Transverse colon (tissue), 4 donors: ENCODE measurements around the gene ABCB11. TPM values are rescaled to one million over a fixed set of nuclear protein-coding genes. Genes with fewer than 3 reads are reported as not detected.

ENCODE experiments used
- DNase-seq: peaks from one replicate; pipeline ENCODE4 v3.0.0-alpha.2; 2019
- H3K27ac ChIP-seq, 4 donors: fragments of 200-600 bp; sonication (generic); 2 replicates each; pipeline ENCODE4 v1.5.1; 2016 to 2018; ENCODE audit warnings: inconsistent platforms in 4 of 4
- H3K27me3 ChIP-seq: fragments of 200-600 bp; sonication (generic); 2 replicates; pipeline ENCODE4 v1.5.1; 2017; ENCODE audit warnings: inconsistent platforms
- H3K36me3 ChIP-seq, 4 donors: fragments of 200-600 bp; sonication (generic); 2 replicates each; pipeline ENCODE4 v1.5.1; 2017 to 2019; ENCODE audit warnings: inconsistent platforms in 4 of 4
- H3K4me1 ChIP-seq, 4 donors: fragments of 200-600 bp; sonication (generic); 2 replicates each; pipeline ENCODE4 v1.5.1; 2017 to 2020; ENCODE audit warnings: inconsistent platforms in 4 of 4
- H3K4me3 ChIP-seq, 4 donors: fragments of 200-600 bp; sonication (generic); 1 replicate in 1 of 4; 2 replicates in 3 of 4; pipeline versions ENCODE4 v1.5.1 to v1.6.1; 2017 to 2019; ENCODE audit warnings: inconsistent platforms in 4 of 4
- H3K9me3 ChIP-seq, 2 donors: fragments of 200-600 bp; sonication (generic); 2 replicates each; pipeline ENCODE4 v1.5.1; 2017 to 2019; ENCODE audit warnings: inconsistent platforms in 2 of 2
- EP300 ChIP-seq: sonication (generic); formaldehyde crosslinking; IDR thresholded peaks from one replicate; pipeline ENCODE4 v1.6.1; 2017; ENCODE audit warnings: antibody characterized with exemption, low read depth
- POLR2A ChIP-seq: fragments of 450-650 bp; IDR thresholded peaks from one replicate; pipeline ENCODE4 v1.6.1; 2016; ENCODE audit warnings: antibody characterized with exemption, mild to moderate bottlenecking, moderate library complexity
- POLR2AphosphoS5 ChIP-seq, 3 donors: sonication (generic); formaldehyde crosslinking; IDR thresholded peaks; one replicate each; pipeline ENCODE4 v1.6.1; 2016; ENCODE audit warnings: antibody characterized with exemption in 3 of 3
- WGBS, 2 donors: methylation state at CpG; one replicate each; pipeline ENCODE4 v1.1.5; 2018; ENCODE audit warnings: low coverage in 1 of 2; 5-methylcytosine and 5-hydroxymethylcytosine counted together
- in situ Hi-C, 4 donors: fragments of 200-750 bp; cut with MboI; loops; one replicate each; pipeline versions ENCODE4 v1.15.0 to v1.15.1; 2017; ENCODE audit warnings: low sequenced_read_pairs in 3 of 4, low pct_ligation_motif_present in 1 of 4, low pct_unique_long_range_greater_than_20kb in 1 of 4
- intact Hi-C: fragments of 100-400 bp; cut with DNase I; formaldehyde crosslinking; loops from one replicate; pipeline ENCODE4 v1.15.1; 2023; ENCODE audit warnings: low total_unique reads
- total RNA-seq, 4 donors: library from RNA; depleted of rRNA; stranded (reverse); fragments of >200 nt; gene quantifications; one replicate each; pipeline ENCODE4 v1.1.0, GENCODE V29; 2016
- TF ChIP-seq, protein P1 (sequence below), 5 experiments: fragments of 200-600 bp in 3 of 5; fragments of 450-650 bp in 2 of 5; sonication (generic) in 3 of 5; IDR thresholded peaks; 1 replicate in 2 of 5; 2 replicates in 3 of 5; pipeline ENCODE4 v1.5.1; 2016 to 2017; ENCODE audit warnings: antibody characterized with exemption in 5 of 5, inconsistent platforms in 3 of 5, mild to moderate bottlenecking in 2 of 5, moderate library complexity in 1 of 5

Gene ABCB11
- total RNA-seq, 4 donors from 2014 or later, result 4.8 to 41.8 (median 14.8) TPM

DNA sequence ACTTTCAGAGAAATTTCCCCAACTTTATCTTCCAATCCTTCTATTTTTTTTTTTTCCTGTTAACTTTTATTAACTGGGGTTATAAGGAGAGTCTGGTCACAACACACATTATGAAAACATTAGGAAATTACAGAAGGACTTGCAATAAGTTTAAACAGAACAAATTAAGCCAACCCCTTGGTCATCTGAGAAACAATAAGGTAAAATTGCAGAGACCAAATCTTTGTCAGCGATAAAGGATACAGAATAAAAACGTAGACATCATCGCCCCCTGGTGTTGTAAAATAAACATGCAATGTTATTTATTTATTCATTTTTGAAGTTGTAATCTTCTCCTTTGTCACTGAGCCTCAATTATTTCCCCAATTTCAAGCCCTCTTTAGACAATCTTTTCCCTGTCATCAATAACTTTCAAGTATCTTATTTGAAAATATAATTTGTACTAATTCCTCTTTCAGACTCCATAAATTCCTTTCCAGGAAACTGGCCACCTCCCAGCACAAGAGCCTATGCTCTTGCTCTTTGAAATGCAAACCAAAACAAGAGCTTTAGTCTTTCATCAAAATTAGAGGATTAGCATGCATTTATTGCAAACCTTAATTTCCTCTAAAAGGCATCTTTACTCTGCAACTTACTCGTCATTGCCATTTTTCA, 110.5 kb downstream of the ABCB11 start:
- 23 to 30% methylated on average over 4 of the region's 4 CpGs for WGBS, 2 donors
- no peaks in the 10 kb centered on the region for H3K9me3 ChIP-seq
- H3K4me1 ChIP-seq, result no peaks in the 10 kb centered on the region
- no peaks in the 10 kb centered on the region for H3K27me3 ChIP-seq
- TF ChIP-seq POLR2AphosphoS5 (IDR thresholded peaks at IDR 0.05), result no peak
- TF ChIP-seq, protein P1, sequence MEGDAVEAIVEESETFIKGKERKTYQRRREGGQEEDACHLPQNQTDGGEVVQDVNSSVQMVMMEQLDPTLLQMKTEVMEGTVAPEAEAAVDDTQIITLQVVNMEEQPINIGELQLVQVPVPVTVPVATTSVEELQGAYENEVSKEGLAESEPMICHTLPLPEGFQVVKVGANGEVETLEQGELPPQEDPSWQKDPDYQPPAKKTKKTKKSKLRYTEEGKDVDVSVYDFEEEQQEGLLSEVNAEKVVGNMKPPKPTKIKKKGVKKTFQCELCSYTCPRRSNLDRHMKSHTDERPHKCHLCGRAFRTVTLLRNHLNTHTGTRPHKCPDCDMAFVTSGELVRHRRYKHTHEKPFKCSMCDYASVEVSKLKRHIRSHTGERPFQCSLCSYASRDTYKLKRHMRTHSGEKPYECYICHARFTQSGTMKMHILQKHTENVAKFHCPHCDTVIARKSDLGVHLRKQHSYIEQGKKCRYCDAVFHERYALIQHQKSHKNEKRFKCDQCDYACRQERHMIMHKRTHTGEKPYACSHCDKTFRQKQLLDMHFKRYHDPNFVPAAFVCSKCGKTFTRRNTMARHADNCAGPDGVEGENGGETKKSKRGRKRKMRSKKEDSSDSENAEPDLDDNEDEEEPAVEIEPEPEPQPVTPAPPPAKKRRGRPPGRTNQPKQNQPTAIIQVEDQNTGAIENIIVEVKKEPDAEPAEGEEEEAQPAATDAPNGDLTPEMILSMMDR (IDR thresholded peaks at IDR 0.05), result peak; percentile 58 to 73 (median 69)
- H3K27ac ChIP-seq, result no peak overlapping the region
- intact Hi-C loops, result loop anchor here (5.0 kb wide), 1 partner anchor 573 kb away; no protein-coding TSS in a partner anchor
- H3K36me3 ChIP-seq, result no peaks in the 10 kb centered on the region
- no peak overlapping the region for H3K4me3 ChIP-seq
- in situ Hi-C loops, result loop anchor here in 3 of 4 donors (10.0 to 25.0 kb wide), 4 partner anchors 158 to 783 kb away; no protein-coding TSS in a partner anchor
- DNase-seq, result no peak

DNA sequence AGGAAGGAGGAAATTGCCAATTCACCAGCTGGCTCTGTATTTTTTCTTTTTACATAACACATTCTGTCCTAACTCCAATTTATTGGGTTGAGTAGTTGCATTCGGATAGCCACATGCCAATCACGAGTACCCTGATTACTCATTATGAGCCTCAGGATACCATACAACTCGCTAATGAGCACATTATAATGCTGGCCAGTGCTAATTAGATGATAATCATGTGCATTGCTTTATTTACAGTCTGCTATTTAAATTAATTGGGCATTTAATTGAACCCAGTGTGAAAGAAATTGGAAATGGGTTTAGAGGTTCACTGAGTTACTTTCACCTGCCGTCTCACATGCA, 114.8 kb downstream of the ABCB11 start:
- Histone ChIP-seq H3K4me1 (peaks cover 0 to 5% (median 2%) of the 10 kb centered on the region in 4 donors), H3K4me3 (no peak overlapping the region), H3K27ac (no peak overlapping the region), H3K27me3 (peaks cover 9% of the 10 kb centered on the region), H3K9me3 (no peaks in the 10 kb centered on the region), H3K36me3 (no peaks in the 10 kb centered on the region)
- no peak for TF ChIP-seq EP300
- no peak for TF ChIP-seq POLR2AphosphoS5 (IDR thresholded peaks at IDR 0.05)
- TF ChIP-seq POLR2A, result no peak
- TF ChIP-seq, protein P1 (IDR thresholded peaks at IDR 0.05), result no peak
- 79 to 100% methylated on average over 2 to 4 of the region's 4 CpGs for WGBS, 2 donors
- intact Hi-C loops, result no loop called here
- in situ Hi-C loops, result loop anchor here (5.0 to 25.0 kb wide), 4 partner anchors 154 to 779 kb away; no protein-coding TSS in a partner anchor
- DNase-seq, result no peak

DNA sequence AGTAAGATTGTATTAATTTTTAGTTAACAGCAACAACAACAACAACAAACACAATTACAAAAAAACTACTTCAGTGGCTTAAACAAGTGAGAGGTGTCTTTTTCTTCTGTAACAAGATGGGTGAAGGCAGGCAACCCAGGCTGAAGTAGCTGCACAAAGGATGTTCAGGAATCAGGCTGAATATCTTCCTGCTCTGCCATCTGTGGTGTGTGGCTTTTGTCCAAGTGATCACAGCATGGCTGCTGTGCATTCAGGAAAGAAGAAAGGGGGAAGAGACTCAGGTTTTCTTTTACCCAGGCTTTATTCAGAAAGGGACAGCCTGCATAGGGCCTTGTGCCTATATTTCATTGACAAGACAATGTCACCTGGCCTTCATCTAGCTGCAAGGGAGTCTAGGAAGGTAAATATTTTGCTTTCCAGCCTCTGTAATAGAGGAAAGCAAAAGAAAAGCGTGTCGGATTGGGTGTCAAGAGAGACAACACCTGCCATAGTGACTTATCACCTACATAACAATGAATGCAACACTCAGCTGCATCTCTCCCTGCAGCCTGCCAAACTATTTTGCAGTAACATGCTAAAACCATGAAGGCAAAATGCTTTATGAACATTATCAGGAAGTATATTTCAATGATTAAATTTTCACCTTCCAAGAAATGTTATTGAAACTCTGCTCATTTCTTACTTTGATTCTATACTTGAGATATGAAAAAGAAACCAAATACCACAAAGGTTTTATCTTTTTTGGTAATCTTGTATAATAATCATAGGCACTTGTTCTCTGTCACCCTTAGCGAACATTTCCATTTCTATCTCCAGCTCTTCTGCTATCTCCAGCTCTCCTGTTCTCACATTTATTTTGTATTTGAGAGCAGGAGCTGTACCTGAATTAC, 115.4 kb downstream of the ABCB11 start:
- DNase-seq, result no peak
- peaks cover 0 to 5% (median 2%) of the 10 kb centered on the region in 4 donors for H3K4me1 ChIP-seq
- peaks cover 9% of the 10 kb centered on the region for H3K27me3 ChIP-seq
- no peaks in the 10 kb centered on the region for H3K9me3 ChIP-seq
- intact Hi-C loops (no loop called here), in situ Hi-C loops (loop anchor here (5.0 to 25.0 kb wide), 4 partner anchors 153 to 778 kb away; no protein-coding TSS in a partner anchor)
- no peak for TF ChIP-seq POLR2A
- TF ChIP-seq, protein P1 (IDR thresholded peaks at IDR 0.05), result no peak
- no peak for TF ChIP-seq POLR2AphosphoS5 (IDR thresholded peaks at IDR 0.05)
- TF ChIP-seq EP300, result no peak
- no peak overlapping the region for H3K27ac ChIP-seq
- H3K36me3 ChIP-seq, result no peaks in the 10 kb centered on the region
- 86 to 95% methylated on average over 3 of the region's 3 CpGs for WGBS, 2 donors
- no peak overlapping the region for H3K4me3 ChIP-seq

DNA sequence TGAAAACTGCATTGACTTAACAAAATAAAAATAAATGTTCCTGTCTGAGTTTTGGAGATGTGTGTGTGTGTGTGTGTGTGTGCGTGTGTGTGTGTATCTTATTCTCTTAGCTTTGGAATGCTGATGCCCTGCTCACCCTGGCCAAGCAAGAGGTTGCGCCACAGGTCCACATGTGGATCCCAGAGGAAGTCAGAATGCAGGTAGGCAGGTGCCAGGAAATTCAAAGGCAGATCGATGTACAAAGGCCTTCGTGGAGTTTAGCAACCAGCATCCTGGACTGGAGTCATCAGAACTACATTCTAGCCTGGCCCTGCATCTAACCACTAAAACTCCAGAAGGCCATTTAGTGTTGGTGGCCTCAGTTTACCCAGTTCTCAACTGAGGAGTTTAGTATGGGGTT, 117.6 kb downstream of the ABCB11 start:
- Histone ChIP-seq H3K27ac (no peak overlapping the region), H3K27me3 (peaks cover 9% of the 10 kb centered on the region), H3K9me3 (no peaks in the 10 kb centered on the region), H3K4me3 (no peak overlapping the region), H3K4me1 (peaks cover 0 to 5% (median 2%) of the 10 kb centered on the region in 4 donors), H3K36me3 (no peaks in the 10 kb centered on the region)
- WGBS, 2 donors, result 96 to 100% methylated on average over 1 to 4 of the region's 4 CpGs
- intact Hi-C loops, result no loop called here
- DNase-seq, result no peak
- TF ChIP-seq POLR2AphosphoS5 (IDR thresholded peaks at IDR 0.05) (no peak), EP300 (no peak), POLR2A (no peak)
- TF ChIP-seq, protein P1 (IDR thresholded peaks at IDR 0.05), result no peak
- in situ Hi-C loops, result loop anchor here in 3 of 4 donors (25.0 kb wide), 3 partner anchors 151 to 776 kb away; no protein-coding TSS in a partner anchor
